PC-9 (cell line): Measurements from ENCODE around the gene MTRF1. TPM values are rescaled to one million over a fixed set of nuclear protein-coding genes. Genes with fewer than 3 reads are reported as not detected.

Source experiments
- BruUV-seq: library from RNA; stranded (reverse); fragments of 400-500 nt; replicated peaks from 2 replicates; lab custom pipeline; 2021; lab: Mats Ljungman, UMichigan
- CTCF ChIA-PET: fragments of 300-600 bp; sonication (Branson Sonifier 250); formaldehyde crosslinking; loops from one replicate; lab custom pipeline; 2022; ENCODE audit warnings: antibody characterized with exemption; lab: Charles Lee
- POLR2A ChIA-PET: fragments of 300-600 bp; sonication (Branson Sonifier 250); formaldehyde crosslinking; loops from one replicate; lab custom pipeline; 2022; ENCODE audit warnings: antibody characterized with exemption; ENCODE audit not compliant: unreplicated experiment; lab: Charles Lee
- DNase-seq, 2 experiments: peaks; one replicate each; pipeline versions ENCODE4 v3.0.0 to v3.0.0-alpha.2; 2015 to 2022; ENCODE audit warnings: mixed read lengths in 1 of 2
- H2AFZ ChIP-seq: fragments of 200-600 bp; sonication (generic); 2 replicates; pipeline ENCODE4 v1.8.1; 2017; ENCODE audit warnings: antibody characterized with exemption
- H3F3A ChIP-seq: fragments of 200-600 bp; sonication (generic); 2 replicates; pipeline ENCODE4 v1.8.1; 2017; ENCODE audit warnings: antibody characterized with exemption, mild to moderate bottlenecking, low read depth; ENCODE audit not compliant: insufficient read depth
- H3K27ac ChIP-seq: fragments of 200-600 bp; sonication (generic); 2 replicates; pipeline ENCODE4 v1.6.1; 2016; ENCODE audit warnings: mixed run types
- H3K27me3 ChIP-seq: fragments of 200-600 bp; sonication (generic); 2 replicates; pipeline ENCODE4 v1.6.1; 2016; ENCODE audit warnings: low read depth, mixed run types; ENCODE audit not compliant: insufficient read depth
- H3K36me3 ChIP-seq: fragments of 200-600 bp; sonication (generic); 2 replicates; pipeline ENCODE4 v1.6.1; 2016; ENCODE audit warnings: low read depth, mixed run types
- H3K4me1 ChIP-seq: fragments of 200-600 bp; sonication (generic); replicated peaks from 2 replicates; pipeline ENCODE4 v1.6.1; 2016; ENCODE audit warnings: mixed run types; ENCODE audit not compliant: insufficient read depth
- H3K4me2 ChIP-seq: fragments of 200-600 bp; sonication (generic); 2 replicates; pipeline ENCODE4 v1.6.1; 2017; ENCODE audit warnings: mixed run types
- H3K4me3 ChIP-seq: fragments of 200-600 bp; sonication (generic); 2 replicates; pipeline ENCODE4 v1.6.1; 2016; ENCODE audit warnings: mixed run types
- H3K79me2 ChIP-seq: fragments of 200-600 bp; sonication (generic); 2 replicates; pipeline ENCODE4 v1.6.1; 2017; ENCODE audit warnings: low read depth, mixed run types
- H3K9me2 ChIP-seq: fragments of 200-600 bp; sonication (generic); 2 replicates; pipeline ENCODE4 v1.8.1; 2017; ENCODE audit warnings: mild to moderate bottlenecking; ENCODE audit not compliant: insufficient read depth
- H3K9me3 ChIP-seq: fragments of 200-600 bp; sonication (generic); 2 replicates; pipeline ENCODE4 v1.8.1; 2016; ENCODE audit warnings: low read depth; ENCODE audit not compliant: insufficient read depth
- H4K20me1 ChIP-seq: fragments of 200-600 bp; sonication (generic); 2 replicates; pipeline ENCODE4 v1.8.1; 2017; ENCODE audit not compliant: insufficient read depth
- EZH2 ChIP-seq: fragments of 200-600 bp; sonication (generic); IDR thresholded peaks from 2 replicates; pipeline ENCODE4 v1.8.0; 2017; ENCODE audit warnings: antibody characterized with exemption, low read depth
- intact Hi-C: fragments of 100-400 bp; cut with micrococcal nuclease; formaldehyde crosslinking; loops from one replicate; pipeline ENCODE4 v1.10.0; 2022; ENCODE audit not compliant: unreplicated experiment
- total RNA-seq: library from RNA; stranded (reverse); gene quantifications from 2 replicates; pipeline ENCODE4 v1.2.3, GENCODE V29; 2021
- TF ChIP-seq, protein P1 (sequence below): fragments of 200-600 bp; sonication (generic); conservative IDR thresholded peaks from 2 replicates; pipeline ENCODE4 v1.6.1; 2017; ENCODE audit warnings: mixed run types, antibody characterized with exemption, mild to moderate bottlenecking, moderate library complexity

MTRF1 gene
- total RNA-seq, 1 experiment from 2014 or later = 15.8 TPM

DNA sequence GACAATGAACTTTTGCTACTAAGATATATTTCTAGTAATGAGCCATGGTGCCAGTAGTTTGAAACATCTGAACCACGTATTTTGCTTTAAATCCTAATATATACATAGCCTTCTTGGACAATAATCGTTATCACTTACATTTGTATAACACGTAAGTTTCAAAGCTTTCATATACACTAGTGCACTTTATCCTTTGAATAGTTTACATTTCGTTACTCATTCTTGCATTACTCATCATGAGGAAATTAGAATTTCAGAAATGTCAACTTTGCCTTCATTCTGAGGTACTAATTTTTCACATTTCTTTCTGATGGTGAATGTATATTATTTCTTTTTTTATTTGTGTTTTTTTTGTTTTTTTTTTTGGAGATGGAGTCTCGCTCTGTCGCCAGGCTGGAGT lies 74.8 kb downstream of the MTRF1 start:
- intact Hi-C loops = no loop called here

DNA sequence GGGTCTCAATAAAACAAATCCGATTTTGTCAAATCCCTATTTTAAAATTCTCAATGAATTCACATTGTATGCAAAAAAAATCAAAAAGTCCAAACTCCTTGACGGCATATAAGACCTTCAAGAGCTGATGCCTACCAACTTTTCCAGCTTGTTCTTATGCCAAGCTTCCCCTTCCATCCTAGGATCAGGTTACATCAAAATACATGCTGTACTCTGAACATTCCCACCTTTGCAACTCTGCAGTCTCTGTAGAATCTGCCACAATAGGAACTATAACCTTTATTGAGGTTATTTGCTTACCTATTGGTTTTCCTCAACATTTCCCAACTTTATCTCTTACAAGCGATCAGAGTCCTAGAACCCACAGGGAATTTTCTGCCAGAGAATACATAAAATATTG lies 76.9 kb downstream of the MTRF1 start:
- no peak for DNase-seq
- Histone ChIP-seq H3K4me1 (0 out of 2 replicates have a peak, but pooled peaks cover 5% of the 10 kb centered on the region), H3K9me3 (no peaks in the 10 kb centered on the region), H3K9me2 (no peaks in the 10 kb centered on the region), H3K4me3 (no peak overlapping the region), H3K4me2 (no peak overlapping the region), H3F3A (no peaks in the 10 kb centered on the region), H3K27me3 (no peaks in the 10 kb centered on the region), H3K27ac (no peak overlapping the region), H2AFZ (no peak overlapping the region), H3K79me2 (no peaks in the 10 kb centered on the region), H3K36me3 (no peaks in the 10 kb centered on the region; the same call in 1 of the 2 replicates), H4K20me1 (no peaks in the 10 kb centered on the region)
- no TSS peak for BruUV-seq
- POLR2A ChIA-PET = no interaction called here
- TF ChIP-seq, protein P1, sequence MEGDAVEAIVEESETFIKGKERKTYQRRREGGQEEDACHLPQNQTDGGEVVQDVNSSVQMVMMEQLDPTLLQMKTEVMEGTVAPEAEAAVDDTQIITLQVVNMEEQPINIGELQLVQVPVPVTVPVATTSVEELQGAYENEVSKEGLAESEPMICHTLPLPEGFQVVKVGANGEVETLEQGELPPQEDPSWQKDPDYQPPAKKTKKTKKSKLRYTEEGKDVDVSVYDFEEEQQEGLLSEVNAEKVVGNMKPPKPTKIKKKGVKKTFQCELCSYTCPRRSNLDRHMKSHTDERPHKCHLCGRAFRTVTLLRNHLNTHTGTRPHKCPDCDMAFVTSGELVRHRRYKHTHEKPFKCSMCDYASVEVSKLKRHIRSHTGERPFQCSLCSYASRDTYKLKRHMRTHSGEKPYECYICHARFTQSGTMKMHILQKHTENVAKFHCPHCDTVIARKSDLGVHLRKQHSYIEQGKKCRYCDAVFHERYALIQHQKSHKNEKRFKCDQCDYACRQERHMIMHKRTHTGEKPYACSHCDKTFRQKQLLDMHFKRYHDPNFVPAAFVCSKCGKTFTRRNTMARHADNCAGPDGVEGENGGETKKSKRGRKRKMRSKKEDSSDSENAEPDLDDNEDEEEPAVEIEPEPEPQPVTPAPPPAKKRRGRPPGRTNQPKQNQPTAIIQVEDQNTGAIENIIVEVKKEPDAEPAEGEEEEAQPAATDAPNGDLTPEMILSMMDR = no peak
- TF ChIP-seq EZH2 = no peak
- intact Hi-C loops = no loop called here
- CTCF ChIA-PET = no interaction called here

More for the DNA sequence above, 74.8 kb downstream of the MTRF1 start:
- Histone ChIP-seq H3K9me3 (no peaks in the 10 kb centered on the region), H3K4me3 (no peak overlapping the region), H3K4me1 (0 out of 2 replicates have a peak, but pooled peaks cover 5% of the 10 kb centered on the region), H3K27ac (no peak overlapping the region), H3K9me2 (no peaks in the 10 kb centered on the region), H4K20me1 (no peaks in the 10 kb centered on the region), H3K27me3 (no peaks in the 10 kb centered on the region), H3F3A (no peaks in the 10 kb centered on the region), H2AFZ (no peak overlapping the region), H3K36me3 (no peaks in the 10 kb centered on the region; the same call in 1 of the 2 replicates), H3K4me2 (no peak overlapping the region), H3K79me2 (peaks cover 5% of the 10 kb centered on the region; the same call in 1 of the 2 replicates)
- TF ChIP-seq, protein P1 = no peak
- TF ChIP-seq EZH2 = no peak
- no TSS peak for BruUV-seq
- ChIA-PET POLR2A (no interaction called here), CTCF (no interaction called here)
- DNase-seq = no peak

DNA sequence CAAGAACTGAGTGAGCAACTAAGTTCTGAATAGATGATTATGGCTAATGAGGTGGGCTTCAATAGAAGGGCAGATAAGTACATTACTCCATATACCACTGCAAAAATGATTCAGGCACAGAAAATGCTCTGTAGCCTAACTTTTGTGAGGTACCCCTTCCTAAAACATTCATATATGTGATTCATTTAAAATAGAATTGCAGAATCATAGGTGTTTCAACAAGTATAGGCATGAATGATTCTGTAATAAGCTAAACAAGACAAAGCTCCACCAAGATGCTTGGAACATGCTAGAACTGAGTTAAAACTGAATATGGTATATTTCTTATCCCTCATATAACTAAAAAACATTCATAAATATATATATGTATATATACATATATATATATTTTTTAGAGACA lies 81.1 kb downstream of the MTRF1 start:
- ChIA-PET CTCF (no interaction called here), POLR2A (no interaction called here)
- H3K4me2 ChIP-seq = no peak overlapping the region
- H4K20me1 ChIP-seq = no peaks in the 10 kb centered on the region
- no peak for DNase-seq
- no TSS peak for BruUV-seq
- no peak overlapping the region for H2AFZ ChIP-seq
- H3K36me3 ChIP-seq = no peaks in the 10 kb centered on the region
- no peak overlapping the region for H3K4me3 ChIP-seq
- no peaks in the 10 kb centered on the region for H3K9me2 ChIP-seq
- intact Hi-C loops = no loop called here
- no peak for TF ChIP-seq EZH2
- TF ChIP-seq, protein P1 = no peak
- no peak overlapping the region for H3K27ac ChIP-seq
- no peaks in the 10 kb centered on the region for H3K27me3 ChIP-seq
- no peaks in the 10 kb centered on the region for H3K9me3 ChIP-seq
- no peaks in the 10 kb centered on the region for H3F3A ChIP-seq
- no peaks in the 10 kb centered on the region for H3K79me2 ChIP-seq
- no peaks in the 10 kb centered on the region for H3K4me1 ChIP-seq
